ENCODE data around the gene CLDN9.

- TF ChIP-seq NONO (IDR thresholded peaks at IDR 0.05; ENCODE audit: low read depth in 2 of 2, low read length in 1 of 2) (no peak), ZNF143 (CRISPR knock-in tag; IDR thresholded peaks at IDR 0.05) (no peak), JUND (IDR thresholded peaks at IDR 0.05; ENCODE audit: borderline replicate concordance, low read depth, low read length) (no peak), JUND (tag; IDR thresholded peaks at IDR 0.05; ENCODE audit: borderline replicate concordance, low read depth, low read length) (no peak), SMC3 (conservative IDR thresholded peaks at IDR 0.05; ENCODE audit: insufficient read depth, low read depth, low read length) (no peak), RAD51 (IDR thresholded peaks at IDR 0.05; ENCODE audit: borderline replicate concordance, low read depth) (no peak)
- TF ChIP-seq, protein P1, sequence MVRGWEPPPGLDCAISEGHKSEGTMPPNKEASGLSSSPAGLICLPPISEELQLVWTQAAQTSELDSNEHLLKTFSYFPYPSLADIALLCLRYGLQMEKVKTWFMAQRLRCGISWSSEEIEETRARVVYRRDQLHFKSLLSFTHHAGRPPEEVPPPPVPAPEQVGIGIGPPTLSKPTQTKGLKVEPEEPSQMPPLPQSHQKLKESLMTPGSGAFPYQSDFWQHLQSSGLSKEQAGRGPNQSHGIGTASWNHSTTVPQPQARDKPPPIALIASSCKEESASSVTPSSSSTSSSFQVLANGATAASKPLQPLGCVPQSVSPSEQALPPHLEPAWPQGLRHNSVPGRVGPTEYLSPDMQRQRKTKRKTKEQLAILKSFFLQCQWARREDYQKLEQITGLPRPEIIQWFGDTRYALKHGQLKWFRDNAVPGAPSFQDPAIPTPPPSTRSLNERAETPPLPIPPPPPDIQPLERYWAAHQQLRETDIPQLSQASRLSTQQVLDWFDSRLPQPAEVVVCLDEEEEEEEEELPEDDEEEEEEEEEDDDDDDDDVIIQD (CRISPR knock-in tag; IDR thresholded peaks at IDR 0.05) = no peak
These were observed 4.6 kb downstream of the CLDN9 start for GRCh38 chr16:3017344-3017743.
